Dermis blood vessel endothelial cell (primary cell): ENCODE data around the gene LGALS9. TPM values are rescaled to one million over a fixed set of nuclear protein-coding genes. Genes with fewer than 3 reads are reported as not detected.

ENCODE experiments used
- total RNA-seq: library from RNA; depleted of rRNA; stranded (reverse); fragments of >200 nt; gene quantifications from 2 replicates; pipeline ENCODE4 v1.2.3, GENCODE V29; 2014

The LGALS9 gene
- total RNA-seq, 1 donor from 2014 or later, result 47.3 TPM

Other genes with a start within 250 kb of the LGALS9 start
- 26.3 and 33.4 TPM in 2 replicates for gene KSR1, start 174.7 kb upstream of the LGALS9 start, total RNA-seq
- 0.34 and 0.60 TPM in 2 replicates for gene NOS2, start 169.3 kb downstream of the LGALS9 start, total RNA-seq